Stimulated activated CD8-positive, alpha-beta memory T cell treated with anti-CD3 and anti-CD28 coated beads, Interleukin-15, amount 100 ng/mL, for 24 hours (primary cell): ENCODE measurements around the gene RBL1.
"Not testable (repeated sequence)": the region's sequence is repeated elsewhere in the genome, so short reads cannot be mapped to it uniquely, and the experiment has no call there.

Source experiments
- DNase-seq: peaks from one replicate; pipeline ENCODE4 v3.0.0-alpha.2; 2020; ENCODE audit warnings: low read depth

Gene RBL1, protein sequence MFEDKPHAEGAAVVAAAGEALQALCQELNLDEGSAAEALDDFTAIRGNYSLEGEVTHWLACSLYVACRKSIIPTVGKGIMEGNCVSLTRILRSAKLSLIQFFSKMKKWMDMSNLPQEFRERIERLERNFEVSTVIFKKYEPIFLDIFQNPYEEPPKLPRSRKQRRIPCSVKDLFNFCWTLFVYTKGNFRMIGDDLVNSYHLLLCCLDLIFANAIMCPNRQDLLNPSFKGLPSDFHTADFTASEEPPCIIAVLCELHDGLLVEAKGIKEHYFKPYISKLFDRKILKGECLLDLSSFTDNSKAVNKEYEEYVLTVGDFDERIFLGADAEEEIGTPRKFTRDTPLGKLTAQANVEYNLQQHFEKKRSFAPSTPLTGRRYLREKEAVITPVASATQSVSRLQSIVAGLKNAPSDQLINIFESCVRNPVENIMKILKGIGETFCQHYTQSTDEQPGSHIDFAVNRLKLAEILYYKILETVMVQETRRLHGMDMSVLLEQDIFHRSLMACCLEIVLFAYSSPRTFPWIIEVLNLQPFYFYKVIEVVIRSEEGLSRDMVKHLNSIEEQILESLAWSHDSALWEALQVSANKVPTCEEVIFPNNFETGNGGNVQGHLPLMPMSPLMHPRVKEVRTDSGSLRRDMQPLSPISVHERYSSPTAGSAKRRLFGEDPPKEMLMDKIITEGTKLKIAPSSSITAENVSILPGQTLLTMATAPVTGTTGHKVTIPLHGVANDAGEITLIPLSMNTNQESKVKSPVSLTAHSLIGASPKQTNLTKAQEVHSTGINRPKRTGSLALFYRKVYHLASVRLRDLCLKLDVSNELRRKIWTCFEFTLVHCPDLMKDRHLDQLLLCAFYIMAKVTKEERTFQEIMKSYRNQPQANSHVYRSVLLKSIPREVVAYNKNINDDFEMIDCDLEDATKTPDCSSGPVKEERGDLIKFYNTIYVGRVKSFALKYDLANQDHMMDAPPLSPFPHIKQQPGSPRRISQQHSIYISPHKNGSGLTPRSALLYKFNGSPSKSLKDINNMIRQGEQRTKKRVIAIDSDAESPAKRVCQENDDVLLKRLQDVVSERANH

GRCh38 chr20:37095599-37096414 is at the start of gene RBL1:
RBL1 (minus strand) TSS chr20:37095997; CDS start chr20:37095928, 69 bp downstream.
- peak; percentile 65 for DNase-seq

DNA sequence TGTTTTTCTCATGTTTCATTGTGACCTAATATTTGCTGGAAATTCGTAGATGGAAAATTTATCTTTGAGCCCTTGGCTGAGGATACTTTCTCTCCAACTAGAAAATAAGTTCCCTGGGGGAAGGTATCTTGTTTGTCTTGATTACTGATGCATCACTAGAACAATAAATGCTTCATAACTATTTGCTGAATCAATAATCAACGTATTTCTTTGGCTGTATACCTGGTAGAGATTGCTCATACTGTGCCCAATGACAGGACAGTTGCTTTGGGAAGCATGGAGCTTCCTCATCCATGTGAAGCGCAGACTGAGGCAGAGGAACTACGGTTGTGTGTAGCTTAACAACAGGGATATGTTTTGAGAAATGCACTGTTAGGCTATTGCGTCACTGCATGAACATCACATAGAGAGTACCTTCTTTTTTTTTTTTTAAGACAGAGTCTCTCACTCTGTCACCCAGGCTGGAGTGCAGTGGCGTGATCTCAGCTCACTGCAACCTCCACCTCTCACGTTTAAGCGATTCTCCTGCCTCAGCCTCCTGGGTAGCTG is 49.1 kb upstream of the RBL1 start:
- DNase-seq, result no peak

GRCh38 chr20:37142708-37143107 is 46.9 kb upstream of the RBL1 start:
- no peak for DNase-seq

GRCh38 chr20:37137547-37137946 is 41.8 kb upstream of the RBL1 start:
- DNase-seq, result no peak

DNA sequence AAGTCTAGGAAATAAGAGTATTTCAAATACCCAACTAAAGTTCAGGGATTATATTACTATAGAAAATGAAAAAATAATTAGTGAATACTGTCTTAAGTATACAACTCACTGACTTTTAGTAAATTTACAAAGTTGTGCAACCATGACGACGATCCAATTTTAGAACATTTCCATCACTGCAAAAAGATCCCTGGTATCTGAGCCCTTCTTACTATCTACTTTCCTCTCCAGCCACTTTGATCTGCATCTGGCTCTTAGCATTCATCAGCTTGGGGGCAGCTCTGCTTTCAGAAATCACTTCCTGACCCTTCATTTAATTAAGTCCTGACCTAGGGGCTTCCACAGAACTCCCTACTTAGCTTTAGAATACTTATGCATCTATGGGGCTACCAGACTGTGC is 38.2 kb upstream of the RBL1 start:
- DNase-seq, result no peak

GRCh38 chr20:37131486-37131885 is 35.7 kb upstream of the RBL1 start:
- no peak for DNase-seq

DNA sequence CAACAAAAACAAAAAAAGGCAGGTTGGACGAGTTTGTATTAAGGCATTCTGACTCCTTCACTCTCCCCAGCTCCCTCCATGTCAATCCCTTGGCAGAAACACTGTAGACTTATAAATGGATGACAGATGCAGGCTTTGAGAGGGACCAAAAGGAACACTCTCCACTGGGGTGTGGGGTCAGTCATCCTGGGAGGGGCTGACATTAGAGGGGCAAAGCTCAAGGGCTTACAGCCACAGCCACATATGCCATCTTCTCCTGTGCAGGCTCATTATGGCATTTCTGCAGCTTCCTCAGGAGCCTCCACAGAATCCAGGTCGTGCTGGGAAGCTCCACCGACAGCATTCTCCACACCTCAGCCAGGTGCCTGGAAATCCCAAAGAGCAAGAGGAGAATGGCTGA is 33.0 kb upstream of the RBL1 start:
- no peak for DNase-seq

GRCh38 chr20:37126290-37126689 is 30.5 kb upstream of the RBL1 start:
- not testable (repeated sequence) for DNase-seq

- no peak for DNase-seq
Measured at GRCh38 chr20:37123441-37123840, 27.6 kb upstream of the RBL1 start.

GRCh38 chr20:37120497-37120896 is 24.7 kb upstream of the RBL1 start:
- DNase-seq, result no peak

DNA sequence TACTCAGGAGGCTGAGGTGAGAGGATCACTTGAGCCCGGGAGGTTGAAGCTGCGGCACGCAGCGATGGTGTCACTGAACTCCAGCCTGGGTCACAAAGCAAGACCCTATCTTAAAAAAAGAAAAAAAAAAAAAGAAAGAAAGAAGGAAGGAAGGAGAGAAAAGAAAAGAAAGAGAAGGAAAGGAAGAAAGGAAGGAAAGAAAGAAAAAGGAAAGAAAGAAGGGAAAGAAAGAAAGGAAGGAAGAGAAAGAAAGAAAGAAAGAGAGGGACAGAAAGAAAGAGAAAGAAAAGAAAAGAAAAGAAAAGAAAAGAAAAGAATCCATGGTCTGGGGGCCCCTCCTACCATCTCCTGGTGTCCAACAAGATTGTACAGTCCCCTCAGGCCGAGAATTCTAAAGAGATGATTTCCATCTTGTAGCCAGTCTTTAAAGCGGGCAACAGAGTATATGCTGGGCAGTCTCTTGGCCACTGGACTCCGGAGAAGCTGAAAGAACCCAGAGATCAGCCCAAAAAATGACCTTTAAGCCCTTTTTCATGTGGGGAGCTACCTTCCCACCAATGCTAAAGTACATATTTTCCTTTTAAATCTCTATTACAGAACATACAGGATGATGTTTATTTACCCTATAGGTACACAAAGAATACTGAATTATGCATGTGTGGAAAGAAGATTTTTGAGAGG is 23.7 kb upstream of the RBL1 start:
- DNase-seq, result no peak

GRCh38 chr20:37114012-37114411 is 18.2 kb upstream of the RBL1 start:
- no peak for DNase-seq

DNA sequence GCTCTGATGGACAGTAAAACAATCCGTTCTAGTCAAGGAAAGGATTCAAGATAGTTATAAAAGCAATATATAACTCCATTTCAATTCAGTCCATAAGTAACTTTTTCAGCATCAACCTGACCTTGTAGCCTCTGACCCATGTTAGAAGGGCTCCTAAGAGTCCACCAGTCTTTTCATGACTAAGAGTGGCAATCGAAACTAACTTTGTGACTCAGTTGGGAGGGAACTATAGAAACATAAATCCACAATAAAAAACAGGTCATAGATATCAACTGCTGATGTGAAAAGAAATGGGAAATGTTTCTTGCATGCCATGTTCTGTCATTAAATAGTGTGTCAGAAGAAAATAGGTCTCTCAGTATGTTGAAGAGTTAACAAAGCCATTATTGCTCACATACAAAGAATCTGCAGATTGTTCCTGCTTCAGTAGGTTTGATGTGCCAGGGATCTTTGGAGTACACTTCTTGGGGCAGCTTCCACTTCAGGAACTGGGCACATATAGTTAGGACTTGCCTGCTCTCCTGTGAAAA is 16.2 kb upstream of the RBL1 start:
- DNase-seq, result no peak

GRCh38 chr20:37108676-37109075 is 12.9 kb upstream of the RBL1 start:
- no peak for DNase-seq

DNA sequence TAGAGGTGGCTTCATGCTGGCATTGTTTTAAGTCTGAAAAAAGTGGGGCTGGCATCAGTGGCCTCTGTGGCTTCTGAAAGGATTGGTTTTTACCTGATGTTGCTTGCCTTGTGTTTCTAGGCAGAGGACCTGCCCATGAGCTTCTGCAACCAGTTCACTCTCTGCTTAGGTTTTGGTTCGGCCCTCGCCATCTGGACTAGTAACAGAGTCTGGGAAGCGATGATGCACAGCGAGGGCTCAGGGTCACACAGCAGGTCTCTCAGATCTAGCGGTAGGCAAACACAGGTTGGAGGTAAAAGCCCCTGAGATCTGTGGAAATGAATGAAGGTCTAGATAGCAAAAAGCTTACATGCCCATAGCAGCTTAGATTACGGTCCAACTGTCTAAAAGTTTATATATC is 6.8 kb upstream of the RBL1 start:
- no peak for DNase-seq

DNA sequence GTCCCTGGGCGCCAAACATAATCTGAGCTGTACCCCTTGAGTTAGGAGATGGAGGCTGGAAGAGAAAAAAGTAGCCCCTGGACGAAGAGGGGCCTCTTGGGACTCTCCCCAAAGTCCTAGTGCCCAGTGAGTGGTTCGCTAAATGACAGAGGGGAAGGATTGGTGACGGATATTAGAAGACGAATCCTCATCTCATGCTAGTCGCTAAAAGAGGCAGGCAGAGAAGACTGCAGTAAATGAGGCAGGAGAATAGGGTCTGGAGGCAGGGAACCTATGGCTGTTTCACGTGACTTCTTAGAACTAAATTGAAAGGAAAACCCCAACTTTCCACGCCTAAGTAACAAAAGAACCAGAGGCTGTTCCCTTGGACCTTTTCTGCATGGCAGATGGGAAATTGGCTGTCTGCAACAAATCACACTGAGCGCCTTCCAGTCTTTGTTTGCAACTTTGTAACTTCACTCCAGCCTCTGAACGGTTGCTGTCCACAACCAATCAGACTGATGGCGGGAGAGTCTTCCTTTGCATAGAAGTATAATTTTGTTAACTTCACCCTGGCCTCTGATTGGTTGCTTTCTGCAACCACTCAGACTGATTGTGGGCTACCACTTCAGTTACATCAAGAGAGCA is 731 bp upstream of the RBL1 start:
- no peak for DNase-seq

DNA sequence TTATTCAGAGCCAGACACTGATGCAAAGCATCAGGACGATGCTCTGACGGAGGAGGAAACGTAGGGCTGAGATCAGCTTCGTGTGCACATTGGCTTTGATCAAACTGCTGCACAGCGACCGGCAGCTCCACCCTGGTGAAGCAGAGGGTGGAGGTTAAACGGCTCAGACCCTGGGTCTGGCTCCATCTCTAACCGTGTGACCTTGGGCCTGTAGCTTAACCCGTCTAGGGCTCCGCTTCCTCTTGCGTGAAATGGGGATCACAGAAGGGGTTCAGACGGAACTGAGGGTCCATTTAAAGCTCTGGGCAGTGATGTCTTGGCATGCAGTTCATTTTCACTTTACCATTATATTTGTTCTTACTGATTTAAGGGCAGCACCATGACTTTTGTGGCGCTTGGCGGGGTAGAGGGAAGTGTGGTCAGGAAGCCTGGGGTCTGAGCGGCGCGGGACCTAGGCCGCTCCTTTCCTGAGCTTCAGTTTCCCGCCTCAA is 644 bp downstream of the RBL1 start:
- no peak for DNase-seq

- DNase-seq, result no peak
Measured at GRCh38 chr20:37090407-37090806, 5.4 kb downstream of the RBL1 start.

DNA sequence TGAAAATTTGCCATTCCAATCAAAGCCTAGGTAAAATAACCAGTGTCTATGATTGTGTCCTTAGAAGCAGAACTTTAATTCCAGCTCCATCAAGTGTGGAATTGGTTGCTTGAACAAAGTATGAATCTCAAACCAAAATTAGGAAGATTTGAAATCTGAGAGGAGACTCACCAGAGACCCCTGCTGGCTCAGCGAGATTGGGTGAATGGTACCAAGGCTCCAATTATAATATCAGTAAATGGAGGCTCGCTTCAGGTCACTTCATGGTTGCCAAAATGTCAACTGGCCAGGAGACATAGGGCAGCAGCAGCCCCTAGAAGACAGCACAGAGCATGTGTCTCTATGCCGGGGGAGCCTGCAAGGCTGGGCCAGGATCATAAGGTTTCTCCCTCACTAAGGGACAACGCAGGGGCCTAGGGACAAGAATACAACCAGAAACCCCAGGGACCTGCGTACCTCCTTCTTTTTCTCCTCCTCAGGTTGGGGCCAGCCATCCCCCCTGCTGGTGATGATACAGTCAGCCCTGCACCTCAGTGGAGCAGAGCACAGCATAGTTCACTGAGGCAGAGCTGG is 14.0 kb downstream of the RBL1 start:
- DNase-seq, result no peak

GRCh38 chr20:37077009-37077408 is 18.8 kb downstream of the RBL1 start:
- no peak for DNase-seq
